ENCODE results near the gene SLC29A4. TPM values are rescaled to one million over a fixed set of nuclear protein-coding genes. Genes with fewer than 3 reads are reported as not detected.

The SLC29A4 gene
- total RNA-seq, 1 experiment from 2014 or later = 4.7 TPM

DNA sequence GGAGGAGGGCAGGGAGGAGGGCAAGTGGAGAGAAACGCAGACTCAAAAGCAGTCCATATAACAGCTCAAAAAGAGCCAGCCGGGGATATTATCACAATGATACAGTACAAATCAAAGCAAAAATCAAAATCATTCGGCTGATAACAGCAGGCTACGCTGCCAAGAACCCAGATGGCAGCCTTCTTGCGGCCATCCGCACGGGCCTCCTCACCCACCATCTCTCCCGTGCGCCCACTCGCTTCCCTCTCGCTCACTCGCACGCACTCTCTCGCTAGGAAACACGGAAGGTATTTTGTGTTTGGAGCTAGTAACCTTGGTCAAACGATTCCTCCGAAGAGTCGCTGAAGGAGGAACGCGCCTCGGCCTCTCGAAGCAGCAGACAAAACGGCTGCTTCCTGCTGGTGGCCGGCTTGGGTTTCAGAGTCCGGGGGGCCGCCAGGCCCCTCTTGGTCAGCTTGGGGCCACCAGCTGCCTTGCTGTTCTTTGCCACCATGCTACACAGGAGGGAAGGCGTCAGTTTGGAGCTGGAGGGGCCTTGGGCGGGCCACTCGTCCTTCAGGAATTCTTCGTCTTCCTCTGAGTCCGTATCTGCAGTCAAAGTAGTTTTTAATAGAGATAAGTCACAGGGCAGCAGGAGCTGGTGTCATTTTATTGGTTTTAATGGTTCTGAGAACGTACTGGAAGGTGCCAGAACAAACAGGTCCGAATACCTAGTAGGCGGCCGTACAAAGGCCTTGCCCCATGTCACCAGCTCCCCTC is 68.9 kb downstream of the SLC29A4 start:
- no peak for DNase-seq (ENCODE audit: low read depth)

DNA sequence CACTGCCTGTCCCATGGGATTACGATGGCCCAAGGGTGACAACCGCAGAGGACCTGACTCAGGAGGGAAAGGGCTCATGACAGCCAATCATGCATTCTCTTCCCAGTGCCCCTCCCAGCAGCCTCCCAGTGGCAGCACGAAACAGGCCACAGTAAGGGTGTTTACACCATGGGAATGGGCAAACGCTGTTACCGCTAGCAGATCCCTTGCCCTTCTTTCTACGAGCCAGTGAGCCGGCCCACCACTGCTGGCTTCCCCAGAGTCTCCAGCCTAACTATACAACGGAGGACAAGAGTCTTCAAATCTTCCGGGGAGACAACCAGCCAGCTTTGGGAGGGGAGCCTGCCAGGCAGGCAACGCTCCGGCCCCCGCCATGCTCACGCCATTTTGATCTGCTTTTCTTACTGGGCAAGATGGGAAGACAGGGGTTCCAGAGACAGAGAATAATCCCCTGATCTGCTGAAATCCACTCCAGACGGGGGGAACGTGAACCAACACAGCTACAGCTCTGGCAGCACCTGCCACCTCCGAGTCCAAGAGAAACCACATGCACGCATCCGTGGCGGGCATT is 69.8 kb downstream of the SLC29A4 start:
- no peak for DNase-seq (ENCODE audit: low read depth)

DNA sequence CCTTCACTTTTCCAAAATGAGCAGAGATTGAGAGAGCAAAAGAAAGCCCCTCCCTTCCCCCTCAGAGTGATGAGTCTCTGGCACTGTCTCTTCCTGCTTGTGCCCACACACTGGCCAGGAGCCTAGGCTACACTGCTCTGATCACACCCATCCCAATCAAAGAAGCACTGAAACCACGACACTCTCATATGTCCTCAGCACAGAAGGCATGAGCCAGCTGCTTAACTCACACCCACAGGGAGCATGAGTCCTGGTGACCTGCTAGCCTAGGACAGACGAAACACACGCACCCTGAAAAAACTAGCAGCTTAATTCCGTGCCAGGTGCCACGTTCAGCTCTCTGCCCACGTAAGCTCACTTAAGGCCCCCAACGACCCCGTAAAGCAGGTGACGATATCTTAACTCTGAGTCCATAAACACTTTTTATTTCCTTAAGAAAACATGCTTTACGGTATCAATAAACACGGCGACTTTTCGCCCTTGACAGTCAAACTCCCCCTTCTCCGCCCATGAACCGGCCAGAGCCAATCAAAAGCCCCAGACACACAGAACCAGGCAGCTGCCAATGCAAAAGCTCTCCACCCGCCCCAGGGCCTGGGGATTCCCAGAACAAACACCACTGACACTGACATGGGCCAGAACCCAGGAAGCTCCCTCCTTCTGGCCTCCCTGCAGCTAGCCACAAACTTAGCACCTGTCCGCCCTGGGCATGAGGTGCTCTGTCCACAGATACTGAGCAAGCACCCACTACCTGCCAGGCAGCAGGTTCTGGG is 71.9 kb downstream of the SLC29A4 start:
- DNase-seq (ENCODE audit: low read depth) = peak; percentile 82

Other genes starting within 250 kb of the SLC29A4 start
- gene RBAK, start 237.1 kb upstream of the SLC29A4 start, total RNA-seq (2014; rRNA removed) = 9.1 and 10.6 TPM in 2 replicates
- 54.8 and 65.8 TPM in 2 replicates for gene WIPI2, start 92.7 kb upstream of the SLC29A4 start, total RNA-seq (2014; rRNA removed)
- 37.7 and 44.0 TPM in 2 replicates for gene TNRC18, start 140.9 kb downstream of the SLC29A4 start, total RNA-seq (2014; rRNA removed)
- 12.0 and 12.9 TPM in 2 replicates for gene FBXL18, start 230.9 kb downstream of the SLC29A4 start, total RNA-seq (2014; rRNA removed)
- 6,206 and 6,373 TPM in 2 replicates for gene ACTB, start 247.7 kb downstream of the SLC29A4 start, total RNA-seq (2014; rRNA removed)

Data from LHCN-M2 (cell line).